GM18526 (cell line): ENCODE results near the gene SPDYE8.
"Not testable (repeated sequence)": the region's sequence is repeated elsewhere in the genome, so short reads cannot be mapped to it uniquely, and the experiment has no call there.

ENCODE experiments used
- POLR2A ChIP-seq: IDR thresholded peaks from 3 replicates; pipeline ENCODE4 v1.6.1; 2011; ENCODE audit not compliant: insufficient read length; ENCODE audit errors: extremely low read depth

The SPDYE8 gene, protein sequence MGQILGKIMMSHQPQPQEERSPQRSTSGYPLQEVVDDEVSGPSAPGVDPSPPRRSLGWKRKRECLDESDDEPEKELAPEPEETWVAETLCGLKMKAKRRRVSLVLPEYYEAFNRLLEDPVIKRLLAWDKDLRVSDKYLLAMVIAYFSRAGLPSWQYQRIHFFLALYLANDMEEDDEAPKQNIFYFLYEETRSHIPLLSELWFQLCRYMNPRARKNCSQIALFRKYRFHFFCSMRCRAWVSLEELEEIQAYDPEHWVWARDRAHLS

DNA sequence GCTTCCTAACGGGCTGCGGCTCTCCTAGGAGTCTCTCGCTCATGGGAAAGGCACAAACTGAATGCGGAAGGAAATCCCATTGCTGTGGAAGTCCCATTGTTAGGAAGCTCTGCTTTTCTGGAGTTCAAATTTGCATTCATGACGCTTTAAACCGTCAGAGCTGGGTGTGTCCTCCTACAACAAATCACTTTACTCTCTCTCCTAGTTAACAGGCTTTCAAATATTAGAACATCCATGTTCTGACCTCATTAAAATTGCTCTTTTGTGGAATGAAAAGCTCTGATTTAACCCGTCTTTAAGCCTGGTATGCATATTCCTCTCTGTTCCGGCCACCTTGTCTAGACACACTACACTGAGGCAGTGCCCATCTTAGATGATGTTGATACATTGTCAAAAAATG, at the start of gene SPDYE8:
TSS of gene SPDYE8 (minus strand) at position 101 of the 400 bp plus-strand sequence. CDS start 1,800 bp downstream, outside the sequence.
- TF ChIP-seq POLR2A, result not testable (repeated sequence)

- TF ChIP-seq POLR2A, result not testable (repeated sequence)
These were observed 28.2 kb upstream of the SPDYE8 start, which contains the start of gene SPDYE11 for GRCh38 chr7:73057811-73058210. Gene SPDYE11, minus strand, starts transcription at chr7:73057911. Its CDS starts 1,800 bp downstream, at chr7:73056111.

GRCh38 chr7:73005693-73006447, 23.7 kb downstream of the SPDYE8 start:
- TF ChIP-seq POLR2A, result peak; percentile 86
